SK-N-SH treated with all-trans-retinoic acid at 6 μM for 48 hours (cell line): Measurements from ENCODE around the gene TXNRD3.
"Not testable (repeated sequence)": the region's sequence is repeated elsewhere in the genome, so short reads cannot be mapped to it uniquely, and the experiment has no call there.

Experiments
- ATAC-seq: fragments of 200-7000 bp; cut with Tn5 transposase; 3 replicates; pipeline ENCODE4 v1.9.1; 2020; ENCODE audit warnings: mild to moderate bottlenecking, moderate library complexity
- ARNTL ChIP-seq: fragments of 450-650 bp; formaldehyde crosslinking; IDR thresholded peaks from 2 replicates; pipeline ENCODE4 v1.5.0; 2020; ENCODE audit warnings: low read depth, mild to moderate bottlenecking, moderate library complexity, borderline replicate concordance
- BACH2 ChIP-seq: fragments of 250-450 bp; sonication (Bioruptor Pico); IDR thresholded peaks from 2 replicates; pipeline ENCODE4 v1.9.0; 2021; ENCODE audit warnings: mild to moderate bottlenecking, borderline replicate concordance
- CSDC2 ChIP-seq: fragments of 250-450 bp; sonication (Bioruptor Pico); IDR thresholded peaks from 2 replicates; pipeline ENCODE4 v1.5.0; 2020; ENCODE audit warnings: mild to moderate bottlenecking, moderate library complexity
- CSRNP3 ChIP-seq: fragments of 250-450 bp; sonication (Bioruptor Pico); IDR thresholded peaks from 2 replicates; pipeline ENCODE4 v1.5.1; 2021; ENCODE audit warnings: mild to moderate bottlenecking, moderate library complexity
- ESRRG ChIP-seq: fragments of 250-450 bp; sonication (Bioruptor Pico); IDR thresholded peaks from 2 replicates; pipeline ENCODE4 v1.6.1; 2021; ENCODE audit warnings: mild to moderate bottlenecking
- GLIS3 ChIP-seq: fragments of 250-450 bp; sonication (Bioruptor Pico); IDR thresholded peaks from 2 replicates; pipeline ENCODE4 v1.5.0; 2020; ENCODE audit warnings: mild to moderate bottlenecking, moderate library complexity
- ISL1 ChIP-seq: fragments of 250-450 bp; sonication (Bioruptor Pico); IDR thresholded peaks from 2 replicates; pipeline ENCODE4 v2.1.2; 2022; ENCODE audit warnings: mild to moderate bottlenecking, moderate library complexity
- OSR1 ChIP-seq: fragments of 250-450 bp; sonication (Bioruptor Pico); IDR thresholded peaks from 2 replicates; pipeline ENCODE4 v1.8.0; 2022; ENCODE audit warnings: moderate library complexity, mild to moderate bottlenecking, inconsistent platforms
- PATZ1 ChIP-seq: fragments of 250-450 bp; sonication (Bioruptor Pico); IDR thresholded peaks from 2 replicates; pipeline ENCODE4 v1.8.0; 2020; ENCODE audit warnings: mild to moderate bottlenecking, moderate library complexity, borderline replicate concordance
- PPARA ChIP-seq: fragments of 250-450 bp; sonication (Bioruptor Pico); IDR thresholded peaks from 2 replicates; pipeline ENCODE4 v1.5.0; 2020; ENCODE audit warnings: mild to moderate bottlenecking, borderline replicate concordance
- SNAI2 ChIP-seq: fragments of 250-450 bp; sonication (Bioruptor Pico); IDR thresholded peaks from 2 replicates; pipeline ENCODE4 v1.5.0; 2020; ENCODE audit warnings: mild to moderate bottlenecking, moderate library complexity
- TOX ChIP-seq: fragments of 250-450 bp; sonication (Bioruptor Pico); IDR thresholded peaks from 2 replicates; pipeline ENCODE4 v1.8.0; 2021; ENCODE audit warnings: mild to moderate bottlenecking, moderate library complexity, borderline replicate concordance
- ZC3H10 ChIP-seq: fragments of 250-450 bp; sonication (Bioruptor Pico); IDR thresholded peaks from 2 replicates; pipeline ENCODE4 v1.5.1; 2021; ENCODE audit warnings: mild to moderate bottlenecking, moderate library complexity
- ZFP3 ChIP-seq: fragments of 250-450 bp; sonication (Bioruptor Pico); IDR thresholded peaks from 2 replicates; pipeline ENCODE4 v1.5.0; 2020; ENCODE audit warnings: mild to moderate bottlenecking, moderate library complexity
- ZFP30 ChIP-seq: fragments of 450-650 bp; formaldehyde crosslinking; IDR thresholded peaks from 2 replicates; pipeline ENCODE4 v1.5.0; 2022; ENCODE audit warnings: mild to moderate bottlenecking, moderate library complexity
- ZNF565 ChIP-seq: fragments of 450-650 bp; formaldehyde crosslinking; conservative IDR thresholded peaks from 2 replicates; pipeline ENCODE4 v1.5.0; 2020; ENCODE audit warnings: low read depth, mild to moderate bottlenecking, moderate library complexity
- ZNF70 ChIP-seq: fragments of 450-650 bp; formaldehyde crosslinking; IDR thresholded peaks from 2 replicates; pipeline ENCODE4 v1.5.0; 2020; ENCODE audit warnings: mild to moderate bottlenecking, moderate library complexity
- ZNF8 ChIP-seq: fragments of 450-650 bp; formaldehyde crosslinking; IDR thresholded peaks from 2 replicates; pipeline ENCODE4 v1.5.0; 2020; ENCODE audit warnings: mild to moderate bottlenecking, moderate library complexity
- TF ChIP-seq, protein P1 (sequence below): fragments of 250-450 bp; sonication (Bioruptor Pico); IDR thresholded peaks from 2 replicates; pipeline ENCODE4 v1.5.0; 2020; ENCODE audit warnings: mild to moderate bottlenecking, moderate library complexity

Gene TXNRD3

GRCh38 chr3:126638790-126639189 lies 16.1 kb downstream of the TXNRD3 start (continued):
- no peak for TF ChIP-seq SNAI2
- TF ChIP-seq ZNF70 (CRISPR knock-in tag), result no peak
- no peak for TF ChIP-seq ARNTL (CRISPR knock-in tag)

DNA sequence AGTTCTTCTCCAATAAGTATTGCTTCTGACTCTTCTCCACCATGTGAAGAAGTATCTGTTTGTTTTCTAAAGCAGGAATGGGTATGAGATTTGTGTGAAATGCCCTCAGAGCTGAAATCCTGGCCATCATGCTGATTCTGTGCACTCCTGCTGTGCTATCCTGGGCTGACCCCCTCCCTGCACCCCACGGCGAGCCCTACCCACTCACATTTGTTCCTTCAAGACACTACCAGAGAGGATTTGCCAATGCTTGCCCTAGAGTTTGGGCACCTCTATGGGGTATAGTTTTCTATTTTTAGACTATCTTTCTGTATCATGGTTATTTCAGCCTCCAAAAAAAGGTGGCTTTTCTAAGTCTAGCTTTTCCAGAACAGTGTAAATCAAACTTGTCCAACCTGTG lies 18.5 kb downstream of the TXNRD3 start:
- TF ChIP-seq BACH2 (CRISPR knock-in tag) (no peak), PATZ1 (CRISPR knock-in tag) (no peak), TOX (CRISPR knock-in tag) (no peak), ZFP3 (CRISPR knock-in tag) (no peak), CSRNP3 (CRISPR knock-in tag) (no peak)
- TF ChIP-seq, all 23 proteins: peak for 0
- no peak for ATAC-seq

- TF ChIP-seq OSR1 (no peak), ARNTL (CRISPR knock-in tag) (no peak), ZNF565 (CRISPR knock-in tag) (no peak), BACH2 (CRISPR knock-in tag) (no peak), ZFP3 (CRISPR knock-in tag) (no peak)
- TF ChIP-seq, protein P1, sequence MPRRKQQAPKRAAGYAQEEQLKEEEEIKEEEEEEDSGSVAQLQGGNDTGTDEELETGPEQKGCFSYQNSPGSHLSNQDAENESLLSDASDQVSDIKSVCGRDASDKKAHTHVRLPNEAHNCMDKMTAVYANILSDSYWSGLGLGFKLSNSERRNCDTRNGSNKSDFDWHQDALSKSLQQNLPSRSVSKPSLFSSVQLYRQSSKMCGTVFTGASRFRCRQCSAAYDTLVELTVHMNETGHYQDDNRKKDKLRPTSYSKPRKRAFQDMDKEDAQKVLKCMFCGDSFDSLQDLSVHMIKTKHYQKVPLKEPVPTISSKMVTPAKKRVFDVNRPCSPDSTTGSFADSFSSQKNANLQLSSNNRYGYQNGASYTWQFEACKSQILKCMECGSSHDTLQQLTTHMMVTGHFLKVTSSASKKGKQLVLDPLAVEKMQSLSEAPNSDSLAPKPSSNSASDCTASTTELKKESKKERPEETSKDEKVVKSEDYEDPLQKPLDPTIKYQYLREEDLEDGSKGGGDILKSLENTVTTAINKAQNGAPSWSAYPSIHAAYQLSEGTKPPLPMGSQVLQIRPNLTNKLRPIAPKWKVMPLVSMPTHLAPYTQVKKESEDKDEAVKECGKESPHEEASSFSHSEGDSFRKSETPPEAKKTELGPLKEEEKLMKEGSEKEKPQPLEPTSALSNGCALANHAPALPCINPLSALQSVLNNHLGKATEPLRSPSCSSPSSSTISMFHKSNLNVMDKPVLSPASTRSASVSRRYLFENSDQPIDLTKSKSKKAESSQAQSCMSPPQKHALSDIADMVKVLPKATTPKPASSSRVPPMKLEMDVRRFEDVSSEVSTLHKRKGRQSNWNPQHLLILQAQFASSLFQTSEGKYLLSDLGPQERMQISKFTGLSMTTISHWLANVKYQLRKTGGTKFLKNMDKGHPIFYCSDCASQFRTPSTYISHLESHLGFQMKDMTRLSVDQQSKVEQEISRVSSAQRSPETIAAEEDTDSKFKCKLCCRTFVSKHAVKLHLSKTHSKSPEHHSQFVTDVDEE (CRISPR knock-in tag), result no peak
- no peak for ATAC-seq
Measured at GRCh38 chr3:126634803-126635202, 20.1 kb downstream of the TXNRD3 start.

GRCh38 chr3:126630020-126630419 lies 24.9 kb downstream of the TXNRD3 start:
- no peak for TF ChIP-seq OSR1
- TF ChIP-seq ZFP30 (CRISPR knock-in tag), result no peak
- no peak for TF ChIP-seq ZNF8 (CRISPR knock-in tag)
- TF ChIP-seq CSDC2 (CRISPR knock-in tag), result no peak
- TF ChIP-seq CSRNP3 (CRISPR knock-in tag), result no peak
- no peak for TF ChIP-seq ISL1 (CRISPR knock-in tag)
- no peak for TF ChIP-seq ESRRG (CRISPR knock-in tag)
- no peak for TF ChIP-seq BACH2 (CRISPR knock-in tag)
- no peak for TF ChIP-seq ZNF70 (CRISPR knock-in tag)
- no peak for TF ChIP-seq GLIS3 (CRISPR knock-in tag)
- no peak for TF ChIP-seq ZC3H10 (CRISPR knock-in tag)
- ATAC-seq, result no peak

GRCh38 chr3:126625735-126626134 lies 29.2 kb downstream of the TXNRD3 start:
- ATAC-seq, result not testable (repeated sequence)

GRCh38 chr3:126622694-126623093 lies 32.2 kb downstream of the TXNRD3 start:
- ATAC-seq, result no peak
- TF ChIP-seq PPARA (CRISPR knock-in tag), result no peak
- TF ChIP-seq ARNTL (CRISPR knock-in tag), result no peak
